Gastrocnemius medialis (tissue), 4 donors: ENCODE measurements around the gene NACC1.

Source experiments
- CTCF ChIP-seq, 5 experiments: fragments of 450-650 bp in 3 of 5; fragments of 200-600 bp in 2 of 5; sonication (generic) in 2 of 5; IDR thresholded peaks in 4 of 5; conservative IDR thresholded peaks in 1 of 5; 1 replicate in 4 of 5; 2 replicates in 1 of 5; pipeline ENCODE4 v1.5.1; 2016 to 2019; ENCODE audit warnings: antibody characterized with exemption in 5 of 5, mild to moderate bottlenecking in 3 of 5, moderate library complexity in 3 of 5
- POLR2A ChIP-seq, 2 donors: fragments of 450-650 bp; IDR thresholded peaks; one replicate each; pipeline ENCODE4 v1.6.1; 2017; ENCODE audit warnings: antibody characterized with exemption in 2 of 2, mild to moderate bottlenecking in 2 of 2, moderate library complexity in 2 of 2

- TF ChIP-seq CTCF (IDR thresholded peaks at IDR 0.05 in 4 of 5, conservative IDR thresholded peaks at IDR 0.05 in 1 of 5) (no peak), POLR2A (IDR thresholded peaks at IDR 0.05) (no peak)
Measured at GRCh38 chr19:13122980-13123957, 5.2 kb downstream of the NACC1 start.
